ENCODE results near the gene SENP7.
"Not testable (repeated sequence)": the region's sequence is repeated elsewhere in the genome, so short reads cannot be mapped to it uniquely, and the experiment has no call there.

Gene SENP7

GRCh38 chr3:101556064-101556463 lies 43.1 kb upstream of the SENP7 start:
- no peak for ATAC-seq
- TF ChIP-seq RARB (CRISPR knock-in tag; IDR thresholded peaks at IDR 0.05) = no peak
- TF ChIP-seq ZNF8 (CRISPR knock-in tag; IDR thresholded peaks at IDR 0.05) = no peak
- TF ChIP-seq ISL1 (CRISPR knock-in tag; IDR thresholded peaks at IDR 0.05) = no peak
- no peak for TF ChIP-seq POU6F1 (CRISPR knock-in tag; IDR thresholded peaks at IDR 0.05; ENCODE audit: borderline replicate concordance, low read depth)
- no peak for TF ChIP-seq SNAI2 (CRISPR knock-in tag; IDR thresholded peaks at IDR 0.05)
- no peak for TF ChIP-seq TCF4 (CRISPR knock-in tag; IDR thresholded peaks at IDR 0.05; ENCODE audit: borderline replicate concordance)
- TF ChIP-seq TSHZ2 (CRISPR knock-in tag; IDR thresholded peaks at IDR 0.05) = no peak
- no peak for TF ChIP-seq CSDC2 (CRISPR knock-in tag; IDR thresholded peaks at IDR 0.05)
- no peak for TF ChIP-seq ZFP30 (CRISPR knock-in tag; IDR thresholded peaks at IDR 0.05)

- ATAC-seq = not testable (repeated sequence)
Observed at GRCh38 chr3:101553381-101553780, 40.4 kb upstream of the SENP7 start.

GRCh38 chr3:101551359-101552081 lies 38.5 kb upstream of the SENP7 start:
- ATAC-seq = not testable (repeated sequence)

GRCh38 chr3:101549473-101549872 lies 36.5 kb upstream of the SENP7 start:
- TF ChIP-seq ISL1 (CRISPR knock-in tag; IDR thresholded peaks at IDR 0.05) = no peak
- no peak for TF ChIP-seq TCF4 (CRISPR knock-in tag; IDR thresholded peaks at IDR 0.05; ENCODE audit: borderline replicate concordance)
- TF ChIP-seq SNAI2 (CRISPR knock-in tag; IDR thresholded peaks at IDR 0.05) = no peak
- no peak for TF ChIP-seq PPARA (CRISPR knock-in tag; IDR thresholded peaks at IDR 0.05; ENCODE audit: borderline replicate concordance)
- ATAC-seq = no peak

- no peak for ATAC-seq
- no peak for TF ChIP-seq PPARA (CRISPR knock-in tag; IDR thresholded peaks at IDR 0.05; ENCODE audit: borderline replicate concordance)
- TF ChIP-seq ZNF8 (CRISPR knock-in tag; IDR thresholded peaks at IDR 0.05) = no peak
- TF ChIP-seq ZNF70 (CRISPR knock-in tag; IDR thresholded peaks at IDR 0.05) = no peak
- no peak for TF ChIP-seq BACH2 (CRISPR knock-in tag; IDR thresholded peaks at IDR 0.05; ENCODE audit: borderline replicate concordance)
Observed at GRCh38 chr3:101548527-101549105, 35.6 kb upstream of the SENP7 start.

- no peak for TF ChIP-seq ARNTL (CRISPR knock-in tag; IDR thresholded peaks at IDR 0.05; ENCODE audit: borderline replicate concordance, low read depth)
- no peak for TF ChIP-seq ZFP3 (CRISPR knock-in tag; IDR thresholded peaks at IDR 0.05)
- TF ChIP-seq TCF4 (CRISPR knock-in tag; IDR thresholded peaks at IDR 0.05; ENCODE audit: borderline replicate concordance) = no peak
- no peak for ATAC-seq
Observed at GRCh38 chr3:101544161-101544850, 31.3 kb upstream of the SENP7 start.

- ATAC-seq = no peak
- no peak for TF ChIP-seq SNAI2 (CRISPR knock-in tag; IDR thresholded peaks at IDR 0.05)
- no peak for TF ChIP-seq PATZ1 (CRISPR knock-in tag; IDR thresholded peaks at IDR 0.05; ENCODE audit: borderline replicate concordance)
- no peak for TF ChIP-seq ZFP30 (CRISPR knock-in tag; IDR thresholded peaks at IDR 0.05)
- TF ChIP-seq ZNF565 (CRISPR knock-in tag; conservative IDR thresholded peaks at IDR 0.05; ENCODE audit: low read depth) = no peak
- TF ChIP-seq TSHZ2 (CRISPR knock-in tag; IDR thresholded peaks at IDR 0.05) = no peak
- TF ChIP-seq CSRNP3 (CRISPR knock-in tag; IDR thresholded peaks at IDR 0.05) = no peak
- no peak for TF ChIP-seq BACH2 (CRISPR knock-in tag; IDR thresholded peaks at IDR 0.05; ENCODE audit: borderline replicate concordance)
- TF ChIP-seq ARNTL (CRISPR knock-in tag; IDR thresholded peaks at IDR 0.05; ENCODE audit: borderline replicate concordance, low read depth) = no peak
- TF ChIP-seq PPARA (CRISPR knock-in tag; IDR thresholded peaks at IDR 0.05; ENCODE audit: borderline replicate concordance) = no peak
Observed at GRCh38 chr3:101542957-101543356, 29.9 kb upstream of the SENP7 start.

Data from SK-N-SH treated with all-trans-retinoic acid at 6 μM for 48 hours (cell line).